OCI-LY7 (cell line): ENCODE measurements around the gene MPC1. TPM values are rescaled to one million over a fixed set of nuclear protein-coding genes. Genes with fewer than 3 reads are reported as not detected.

Experiments
- Bru-seq: library from RNA; stranded (reverse); fragments of 400-500 nt; gene quantifications from one replicate; lab custom pipeline; 2021; lab: Mats Ljungman, UMichigan
- BruChase-seq, 2 experiments: library from RNA; stranded (reverse); fragments of 400-500 nt; gene quantifications; one replicate each; lab custom pipeline; 2021; lab: Mats Ljungman, UMichigan
- BruUV-seq: library from RNA; stranded (reverse); fragments of 400-500 nt; replicated peaks from 2 replicates; lab custom pipeline; 2021; lab: Mats Ljungman, UMichigan
- CTCF ChIA-PET: fragments of 300-600 bp; sonication (Branson Sonifier 250); formaldehyde crosslinking; loops from one replicate; lab custom pipeline; 2022; ENCODE audit warnings: antibody characterized with exemption; ENCODE audit not compliant: unreplicated experiment; lab: Charles Lee
- POLR2A ChIA-PET: fragments of 300-600 bp; sonication (Branson Sonifier 250); formaldehyde crosslinking; loops from one replicate; lab custom pipeline; 2022; ENCODE audit warnings: antibody characterized with exemption; lab: Charles Lee
- DNase-seq: peaks from one replicate; pipeline ENCODE4 v3.0.0-alpha.2; 2015; ENCODE audit warnings: low spot score
- H2AFZ ChIP-seq: fragments of 200-600 bp; sonication (generic), shearing (Covaris generic); 2 replicates; pipeline ENCODE4 v1.6.1; 2014; ENCODE audit warnings: mild to moderate bottlenecking, antibody characterized with exemption, low read length, moderate library complexity
- H3K27ac ChIP-seq: fragments of 200-600 bp; sonication (generic); 2 replicates; pipeline ENCODE4 v1.5.1; 2014; ENCODE audit warnings: mixed run types, low read depth, mild to moderate bottlenecking, moderate library complexity, low read length, inconsistent platforms; ENCODE audit not compliant: poor library complexity, severe bottlenecking
- H3K36me3 ChIP-seq: fragments of 200-600 bp; sonication (generic); 2 replicates; pipeline ENCODE4 v1.6.1; 2014; ENCODE audit warnings: mild to moderate bottlenecking, antibody characterized with exemption, low read length, moderate library complexity, mixed read lengths; ENCODE audit not compliant: insufficient read depth
- H3K4me1 ChIP-seq: fragments of 200-600 bp; sonication (generic); 2 replicates; pipeline ENCODE4 v1.5.1; 2014; ENCODE audit warnings: mild to moderate bottlenecking, low read length; ENCODE audit not compliant: insufficient read depth, poor library complexity, severe bottlenecking
- H3K4me2 ChIP-seq: fragments of 200-600 bp; sonication (generic); 2 replicates; pipeline ENCODE4 v1.6.1; 2014; ENCODE audit warnings: mild to moderate bottlenecking, low read length
- H3K4me3 ChIP-seq: fragments of 200-600 bp; sonication (generic); 2 replicates; pipeline ENCODE4 v1.5.1; 2014; ENCODE audit warnings: mild to moderate bottlenecking, low read depth, low read length; ENCODE audit not compliant: poor library complexity, severe bottlenecking
- H3K79me2 ChIP-seq: fragments of 200-600 bp; sonication (generic); 2 replicates; pipeline ENCODE4 v1.6.1; 2016; ENCODE audit warnings: low read depth, mild to moderate bottlenecking, low read length, moderate library complexity, mixed read lengths; ENCODE audit not compliant: insufficient read depth
- H3K9me2 ChIP-seq: fragments of 200-600 bp; sonication (generic); 2 replicates; pipeline ENCODE4 v1.6.1; 2016; ENCODE audit warnings: mild to moderate bottlenecking, low read length, mixed read lengths; ENCODE audit not compliant: insufficient read depth
- H3K9me3 ChIP-seq: fragments of 200-600 bp; sonication (generic); 2 replicates; pipeline ENCODE4 v1.6.1; 2014; ENCODE audit warnings: mild to moderate bottlenecking, mixed run types, low read length, mixed read lengths
- H4K20me1 ChIP-seq: fragments of 200-600 bp; sonication (generic); 2 replicates; pipeline ENCODE4 v1.6.1; 2014; ENCODE audit warnings: mild to moderate bottlenecking, antibody characterized with exemption, low read length, moderate library complexity, mixed read lengths; ENCODE audit not compliant: insufficient read depth
- CTCF ChIP-seq: fragments of 200-600 bp; sonication (generic); conservative IDR thresholded peaks from 2 replicates; pipeline ENCODE4 v1.5.1; 2014; ENCODE audit warnings: mild to moderate bottlenecking, antibody characterized with exemption, low read length, moderate library complexity, mixed read lengths
- EZH2phosphoT487 ChIP-seq: fragments of 200-600 bp; sonication (generic); IDR thresholded peaks from 2 replicates; pipeline ENCODE4 v1.6.1; 2018; ENCODE audit warnings: low read depth, borderline replicate concordance, mild to moderate bottlenecking, mixed run types, antibody characterized with exemption, low read length, moderate library complexity, mixed read lengths
- intact Hi-C: fragments of 100-400 bp; cut with micrococcal nuclease; formaldehyde crosslinking; loops from one replicate; pipeline ENCODE4 v1.10.0; 2022; ENCODE audit not compliant: unreplicated experiment
- long read RNA-seq: library from polyadenylated mRNA; stranded (forward); transcript quantifications from one replicate; pipeline ENCODE4 v2.0.0, GENCODE V29; 2022
- total RNA-seq, 2 experiments: library from RNA; depleted of rRNA in 1 of 2; stranded (reverse); fragments of >200 nt in 1 of 2; shearing (Covaris generic) in 1 of 2; gene quantifications; 2 replicates each; pipeline ENCODE4 v1.2.3, GENCODE V29; 2014 to 2022

Gene MPC1
- total RNA-seq (2014; rRNA removed; shearing (Covaris generic)) (36.1 and 38.9 TPM in 2 replicates), total RNA-seq (2022) (37.5 and 38.1 TPM in 2 replicates), Bru-seq, nascent RNA (percentile 75 among the genes with signal in this experiment), BruChase-seq, experiment 1, labeled RNA remaining after a 6-hour chase (percentile 87 among the genes with signal in this experiment), BruChase-seq, experiment 2, labeled RNA remaining after a 2-hour chase (percentile 90 among the genes with signal in this experiment)
- long read RNA-seq, transcript MPC1-201 (4 exons, 976 nt) = major isoform, 70 of 84 reads
- long read RNA-seq, partial matches to known transcripts = 2 of 84 reads
- long read RNA-seq, other reads (novel, unspliced or antisense) = 12 of 84 reads

- BruUV-seq = no TSS peak
- peak within 1 kb of the TSS; percentile 85 for H3K4me3 ChIP-seq
Observed at GRCh38 chr6:166382933-166383801, at the start of gene MPC1. TSS of gene MPC1 (minus strand) at chr6:166382940. CDS start at chr6:166382876, 64 bp downstream.

GRCh38 chr6:166430269-166430668, 47.5 kb upstream of the MPC1 start:
- no peaks in the 10 kb centered on the region for H3K79me2 ChIP-seq
- H4K20me1 ChIP-seq = no peaks in the 10 kb centered on the region
- H3K4me1 ChIP-seq = no peaks in the 10 kb centered on the region
- BruUV-seq = no TSS peak
- ChIA-PET CTCF (no interaction called here), POLR2A (interaction anchor here (0.6 to 0.7 kb wide), 2 partner anchors 9 to 248 kb away, joined by 3 read pairs; no protein-coding TSS in a partner anchor)
- no peak overlapping the region for H3K27ac ChIP-seq
- H3K9me2 ChIP-seq = no peaks in the 10 kb centered on the region
- intact Hi-C loops = no loop called here
- DNase-seq = no peak
- TF ChIP-seq EZH2phosphoT487 (no peak), CTCF (no peak)
- H2AFZ ChIP-seq = no peak overlapping the region
- no peak overlapping the region for H3K4me3 ChIP-seq
- H3K9me3 ChIP-seq = no peaks in the 10 kb centered on the region
- no peak overlapping the region for H3K4me2 ChIP-seq
- H3K36me3 ChIP-seq = no peaks in the 10 kb centered on the region

More at GRCh38 chr6:166382933-166383801, at the start of gene MPC1:
- peak within 1 kb of the TSS; percentile 62 for H3K27ac ChIP-seq
- peak within 1 kb of the TSS; percentile 100 for H3K4me2 ChIP-seq
- ChIA-PET CTCF (interaction anchor here (1.0 kb wide), 1 partner anchor 97 kb away, joined by 3 read pairs; no protein-coding TSS in a partner anchor), POLR2A (no interaction called here)
- no peak for TF ChIP-seq CTCF
- TF ChIP-seq EZH2phosphoT487 = no peak
- H3K9me3 ChIP-seq = no peaks in the 10 kb centered on the region
- peak; percentile 96 for DNase-seq
- 0 out of 2 replicates have a peak, but pooled peaks cover 4% of the 10 kb centered on the region for H4K20me1 ChIP-seq
- peaks cover 12% of the 10 kb centered on the region for H3K4me1 ChIP-seq
- no peaks in the 10 kb centered on the region for H3K9me2 ChIP-seq
- H2AFZ ChIP-seq = peak within 1 kb of the TSS; percentile 83
- peaks cover 16% of the 10 kb centered on the region; the same call in 1 of the 2 replicates for H3K79me2 ChIP-seq
- intact Hi-C loops = loop anchor here (1.0 to 5.0 kb wide), 4 partner anchors 40 to 226 kb away; no protein-coding TSS in a partner anchor
- no peaks in the 10 kb centered on the region for H3K36me3 ChIP-seq
